Mesendoderm (in vitro differentiated cells): Measurements from ENCODE around the gene PROB1.
A peak's percentile ranks its signal among the peaks of the same experiment; 100 is the strongest.

ENCODE experiments used
- DNase-seq: peaks from one replicate; pipeline ENCODE4 v3.0.0; 2013
- H2AK5ac ChIP-seq: 2 replicates; pipeline ENCODE4 v1.6.1; 2013; ENCODE audit warnings: low read length, inconsistent platforms
- H2BK120ac ChIP-seq: 2 replicates; pipeline ENCODE4 v1.6.1; 2013; ENCODE audit warnings: low read depth, mild to moderate bottlenecking, low read length, moderate library complexity, mixed read lengths
- H2BK15ac ChIP-seq: replicated peaks from 2 replicates; pipeline ENCODE4 v1.6.1; 2013; ENCODE audit warnings: low read depth, mild to moderate bottlenecking, moderate library complexity
- H2BK5ac ChIP-seq: 2 replicates; pipeline ENCODE4 v1.6.1; 2013; ENCODE audit warnings: low read length, inconsistent platforms
- H3K18ac ChIP-seq: 2 replicates; pipeline ENCODE4 v1.6.1; 2013; ENCODE audit warnings: mild to moderate bottlenecking, low read length, mixed read lengths
- H3K23ac ChIP-seq: one replicate; pipeline ENCODE4 v1.6.1; 2013; ENCODE audit warnings: low read length
- H3K27ac ChIP-seq: 2 replicates; pipeline ENCODE4 v1.5.1; 2013; ENCODE audit warnings: low read depth, mild to moderate bottlenecking, inconsistent platforms, low read length, moderate library complexity
- H3K27me3 ChIP-seq: 2 replicates; pipeline ENCODE4 v1.6.1; 2013; ENCODE audit warnings: low read length, control low read depth, mild to moderate bottlenecking, inconsistent platforms; ENCODE audit not compliant: insufficient read depth, poor library complexity
- H3K36me3 ChIP-seq: 2 replicates; pipeline ENCODE4 v1.6.1; 2013; ENCODE audit warnings: low read length, inconsistent platforms; ENCODE audit not compliant: control insufficient read depth, insufficient read depth
- H3K4ac ChIP-seq: one replicate; pipeline ENCODE4 v1.6.1; 2013; ENCODE audit warnings: low read depth, mild to moderate bottlenecking, low read length, moderate library complexity
- H3K4me1 ChIP-seq: 2 replicates; pipeline ENCODE4 v1.6.1; 2013; ENCODE audit warnings: low read depth, low read length, inconsistent platforms; ENCODE audit not compliant: control insufficient read depth
- H3K4me2 ChIP-seq: 2 replicates; pipeline ENCODE4 v1.6.1; 2013; ENCODE audit warnings: low read length
- H3K4me3 ChIP-seq: 2 replicates; pipeline ENCODE4 v1.5.1; 2013; ENCODE audit warnings: mild to moderate bottlenecking, low read length
- H3K56ac ChIP-seq: one replicate; pipeline ENCODE4 v1.6.1; 2013; ENCODE audit warnings: low read length
- H3K79me1 ChIP-seq: 2 replicates; pipeline ENCODE4 v1.6.1; 2013; ENCODE audit warnings: low read length, inconsistent platforms
- H3K79me2 ChIP-seq: 2 replicates; pipeline ENCODE4 v1.6.1; 2013; ENCODE audit warnings: mild to moderate bottlenecking, low read length; ENCODE audit not compliant: control insufficient read depth, insufficient read depth
- H3K9ac ChIP-seq: 2 replicates; pipeline ENCODE4 v1.6.1; 2013; ENCODE audit warnings: low read length, inconsistent platforms
- H4K5ac ChIP-seq: one replicate; pipeline ENCODE4 v1.6.1; 2013; ENCODE audit warnings: low read length
- H4K8ac ChIP-seq: one replicate; pipeline ENCODE4 v1.6.1; 2013; ENCODE audit warnings: low read depth, mild to moderate bottlenecking, control low read depth, low read length, moderate library complexity
- WGBS: extraction: QIAGEN DNeasy Blood & Tissue Kit; methylation state at CpG from one replicate; pipeline ENCODE4 v1.1.7; 2013; ENCODE audit warnings: low lambda C conversion rate, missing lambda C conversion rate; ENCODE audit not compliant: insufficient coverage; ENCODE audit errors: extremely low coverage; 5-methylcytosine and 5-hydroxymethylcytosine counted together

Gene PROB1

GRCh38 chr5:139403787-139404483, 9.0 kb upstream of the PROB1 start, which contains the start of gene SPATA24:
Gene SPATA24 (minus strand): TSS chr5:139404089. CDS start chr5:139404060, 29 bp downstream.
- WGBS: no CpG with 5 or more reads among the region's 41 CpGs

GRCh38 chr5:139403418-139403786, 8.5 kb upstream of the PROB1 start:
- Histone ChIP-seq H3K36me3 (no peaks in the 10 kb centered on the region), H3K4me3 (peak overlapping the region; percentile 39), H3K18ac (no peak overlapping the region), H3K56ac (peak overlapping the region; percentile 89), H3K4me2 (peak overlapping the region; percentile 96), H3K23ac (no peak overlapping the region), H3K79me2 (no peaks in the 10 kb centered on the region), H4K8ac (no peak overlapping the region), H3K4me1 (peaks cover 2% of the 10 kb centered on the region), H2BK120ac (no peak overlapping the region), H2BK15ac (no peak overlapping the region), H3K79me1 (no peaks in the 10 kb centered on the region), H3K27me3 (no peaks in the 10 kb centered on the region), H2AK5ac (no peak overlapping the region), H3K9ac (peak overlapping the region; percentile 83), H3K27ac (peak overlapping the region; percentile 95), H4K5ac (no peak overlapping the region), H2BK5ac (no peak overlapping the region), H3K4ac (no peak overlapping the region)
- WGBS: no CpG with 5 or more reads among the region's 7 CpGs
- DNase-seq: no peak

More at GRCh38 chr5:139403787-139404483, 9.0 kb upstream of the PROB1 start, which contains the start of gene SPATA24:
- Histone ChIP-seq H3K4me1 (peaks cover 2% of the 10 kb centered on the region), H3K79me2 (no peaks in the 10 kb centered on the region), H3K9ac (peak within 1 kb of the TSS; percentile 83), H3K23ac (no peak within 1 kb of the TSS), H3K27me3 (no peaks in the 10 kb centered on the region), H3K18ac (peak within 1 kb of the TSS; percentile 72), H3K4me3 (peak within 1 kb of the TSS; percentile 65), H2BK5ac (peak within 1 kb of the TSS; percentile 87), H3K36me3 (no peaks in the 10 kb centered on the region), H3K27ac (peak within 1 kb of the TSS; percentile 95), H2BK15ac (no peak within 1 kb of the TSS), H3K4me2 (peak within 1 kb of the TSS; percentile 96), H4K8ac (peak within 1 kb of the TSS; percentile 59), H3K79me1 (no peaks in the 10 kb centered on the region), H3K4ac (no peak within 1 kb of the TSS), H3K56ac (peak within 1 kb of the TSS; percentile 93), H2BK120ac (no peak within 1 kb of the TSS), H4K5ac (no peak within 1 kb of the TSS), H2AK5ac (no peak within 1 kb of the TSS)
- peak; percentile 99 for DNase-seq

- Histone ChIP-seq H3K79me1 (no peaks in the 10 kb centered on the region), H3K79me2 (no peaks in the 10 kb centered on the region), H2BK15ac (no peak overlapping the region), H2AK5ac (no peak overlapping the region), H3K4me3 (no peak overlapping the region), H3K27me3 (no peaks in the 10 kb centered on the region), H2BK5ac (no peak overlapping the region), H4K8ac (no peak overlapping the region), H3K36me3 (no peaks in the 10 kb centered on the region), H3K27ac (no peak overlapping the region), H3K23ac (no peak overlapping the region), H3K18ac (no peak overlapping the region), H3K56ac (no peak overlapping the region), H3K9ac (no peak overlapping the region), H3K4me1 (peaks cover 2% of the 10 kb centered on the region), H3K4ac (no peak overlapping the region), H4K5ac (no peak overlapping the region), H3K4me2 (no peak overlapping the region), H2BK120ac (no peak overlapping the region)
- DNase-seq: peak; percentile 80
- WGBS: no CpG with 5 or more reads among the region's 7 CpGs
Observed at GRCh38 chr5:139402561-139403158, 7.8 kb upstream of the PROB1 start.

GRCh38 chr5:139401546-139401945, 6.6 kb upstream of the PROB1 start:
- H3K4me1 ChIP-seq: peaks cover 4% of the 10 kb centered on the region
- H3K9ac ChIP-seq: no peak overlapping the region
- no peak for DNase-seq
- H3K27me3 ChIP-seq: no peaks in the 10 kb centered on the region
- no peaks in the 10 kb centered on the region for H3K79me2 ChIP-seq
- no CpG with 5 or more reads among the region's 10 CpGs for WGBS
- H4K8ac ChIP-seq: no peak overlapping the region
- no peak overlapping the region for H2AK5ac ChIP-seq
- no peak overlapping the region for H3K4ac ChIP-seq
- no peak overlapping the region for H3K27ac ChIP-seq
- H3K23ac ChIP-seq: no peak overlapping the region
- H2BK15ac ChIP-seq: no peak overlapping the region
- H4K5ac ChIP-seq: no peak overlapping the region
- H3K79me1 ChIP-seq: no peaks in the 10 kb centered on the region
- H3K56ac ChIP-seq: no peak overlapping the region
- no peak overlapping the region for H2BK120ac ChIP-seq
- H2BK5ac ChIP-seq: no peak overlapping the region
- H3K36me3 ChIP-seq: no peaks in the 10 kb centered on the region
- no peak overlapping the region for H3K4me2 ChIP-seq
- H3K4me3 ChIP-seq: no peak overlapping the region
- H3K18ac ChIP-seq: no peak overlapping the region

GRCh38 chr5:139399501-139400121, 4.7 kb upstream of the PROB1 start:
- Histone ChIP-seq H3K4me1 (peaks cover 9% of the 10 kb centered on the region), H3K4me3 (no peak overlapping the region), H3K27me3 (no peaks in the 10 kb centered on the region), H3K79me1 (no peaks in the 10 kb centered on the region), H3K56ac (no peak overlapping the region), H2BK5ac (no peak overlapping the region), H3K4ac (no peak overlapping the region), H4K8ac (no peak overlapping the region), H3K23ac (no peak overlapping the region), H3K4me2 (no peak overlapping the region), H3K27ac (no peak overlapping the region), H2AK5ac (no peak overlapping the region), H3K36me3 (no peaks in the 10 kb centered on the region), H3K18ac (no peak overlapping the region), H4K5ac (no peak overlapping the region), H2BK120ac (no peak overlapping the region), H2BK15ac (no peak overlapping the region), H3K9ac (no peak overlapping the region), H3K79me2 (no peaks in the 10 kb centered on the region)
- no CpG with 5 or more reads among the region's 6 CpGs for WGBS
- DNase-seq: no peak
